ENCODE results near the gene OR2F2. TPM values are rescaled to one million over a fixed set of nuclear protein-coding genes. Genes with fewer than 3 reads are reported as not detected.

The OR2F2 gene, protein sequence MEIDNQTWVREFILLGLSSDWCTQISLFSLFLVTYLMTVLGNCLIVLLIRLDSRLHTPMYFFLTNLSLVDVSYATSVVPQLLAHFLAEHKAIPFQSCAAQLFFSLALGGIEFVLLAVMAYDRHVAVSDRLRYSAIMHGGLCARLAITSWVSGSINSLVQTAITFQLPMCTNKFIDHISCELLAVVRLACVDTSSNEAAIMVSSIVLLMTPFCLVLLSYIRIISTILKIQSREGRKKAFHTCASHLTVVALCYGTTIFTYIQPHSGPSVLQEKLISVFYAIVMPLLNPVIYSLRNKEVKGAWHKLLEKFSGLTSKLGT
- not detected in 2 replicates for total RNA-seq
- long read RNA-seq, result 0 reads

DNA sequence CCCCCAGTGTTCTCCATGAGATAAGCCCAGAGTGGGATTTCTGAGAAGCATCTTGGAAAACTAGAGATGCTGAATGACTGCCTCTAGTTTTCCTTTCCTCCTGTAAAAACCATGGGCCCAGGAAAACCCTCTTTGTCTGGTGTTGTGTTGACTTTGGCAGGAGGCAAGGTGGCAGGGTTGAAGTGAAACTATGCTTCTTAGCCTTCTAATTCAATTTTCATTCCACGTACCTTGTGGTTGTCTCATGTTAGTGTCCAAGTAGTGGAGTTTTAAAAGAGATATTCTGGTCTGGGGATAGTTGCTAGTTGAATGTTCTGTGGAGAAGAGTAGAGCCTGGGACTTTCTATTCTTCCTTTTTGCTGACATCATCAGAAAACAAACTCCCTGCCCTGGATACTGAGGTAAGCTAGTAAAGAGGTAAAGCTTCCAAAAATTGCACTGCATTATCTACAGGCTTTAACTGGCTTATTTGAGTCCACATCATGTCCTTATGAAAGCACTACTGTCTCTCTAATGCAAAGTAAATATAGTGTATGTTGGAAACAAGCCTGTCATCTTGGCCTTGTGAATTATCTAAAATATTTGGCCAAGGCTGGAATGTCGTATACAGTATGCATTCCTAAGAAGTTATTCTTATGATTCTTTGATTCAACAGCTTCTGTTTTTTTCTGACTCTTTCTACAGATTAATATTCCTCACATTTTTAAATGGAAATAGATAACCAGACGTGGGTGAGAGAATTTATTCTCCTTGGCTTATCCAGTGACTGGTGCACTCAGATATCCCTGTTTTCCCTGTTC lies at the start of gene OR2F2:
OR2F2 (plus strand) TSS at position 708 of the 800 bp plus-strand sequence; CDS start at position 708, 0 bp downstream.
- peak within 1 kb of the TSS; percentile 24 for H3K4me3 Mint-ChIP-seq (ENCODE audit: unreplicated experiment)
- peaks cover 3% of the 10 kb centered on the region for H3K27me3 Mint-ChIP-seq (ENCODE audit: unreplicated experiment)
- peaks cover 11% of the 10 kb centered on the region for H3K9me3 Mint-ChIP-seq (ENCODE audit: unreplicated experiment)
- H3K27ac Mint-ChIP-seq (ENCODE audit: unreplicated experiment), result peak within 1 kb of the TSS; percentile 89
- TF ChIP-seq, protein P1, sequence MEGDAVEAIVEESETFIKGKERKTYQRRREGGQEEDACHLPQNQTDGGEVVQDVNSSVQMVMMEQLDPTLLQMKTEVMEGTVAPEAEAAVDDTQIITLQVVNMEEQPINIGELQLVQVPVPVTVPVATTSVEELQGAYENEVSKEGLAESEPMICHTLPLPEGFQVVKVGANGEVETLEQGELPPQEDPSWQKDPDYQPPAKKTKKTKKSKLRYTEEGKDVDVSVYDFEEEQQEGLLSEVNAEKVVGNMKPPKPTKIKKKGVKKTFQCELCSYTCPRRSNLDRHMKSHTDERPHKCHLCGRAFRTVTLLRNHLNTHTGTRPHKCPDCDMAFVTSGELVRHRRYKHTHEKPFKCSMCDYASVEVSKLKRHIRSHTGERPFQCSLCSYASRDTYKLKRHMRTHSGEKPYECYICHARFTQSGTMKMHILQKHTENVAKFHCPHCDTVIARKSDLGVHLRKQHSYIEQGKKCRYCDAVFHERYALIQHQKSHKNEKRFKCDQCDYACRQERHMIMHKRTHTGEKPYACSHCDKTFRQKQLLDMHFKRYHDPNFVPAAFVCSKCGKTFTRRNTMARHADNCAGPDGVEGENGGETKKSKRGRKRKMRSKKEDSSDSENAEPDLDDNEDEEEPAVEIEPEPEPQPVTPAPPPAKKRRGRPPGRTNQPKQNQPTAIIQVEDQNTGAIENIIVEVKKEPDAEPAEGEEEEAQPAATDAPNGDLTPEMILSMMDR (IDR thresholded peaks at IDR 0.05), result no peak
- H3K36me3 Mint-ChIP-seq (ENCODE audit: unreplicated experiment), result no peaks in the 10 kb centered on the region
- peaks cover 36% of the 10 kb centered on the region for H3K4me1 Mint-ChIP-seq (ENCODE audit: unreplicated experiment)
- DNase-seq (ENCODE audit: extremely low spot score, unreplicated experiment), result no peak

DNA sequence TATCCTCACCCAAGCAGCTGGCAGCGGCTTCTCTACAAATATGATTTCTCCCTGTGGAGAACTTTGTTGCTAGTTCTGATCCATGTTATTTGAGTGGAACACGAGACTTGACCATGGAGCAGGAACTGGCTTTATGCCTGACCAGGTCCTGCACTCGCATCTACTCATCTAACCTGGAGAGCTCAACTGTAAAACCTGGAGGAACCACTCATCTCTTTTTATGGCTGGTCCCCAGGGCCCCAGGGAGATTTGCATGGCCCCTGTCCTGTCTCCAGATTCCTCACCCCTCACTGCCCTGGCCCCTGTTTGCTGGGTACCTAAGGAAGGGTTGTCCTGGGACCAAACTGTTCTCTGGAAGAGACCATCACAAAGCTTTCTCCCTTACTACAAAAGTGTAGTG lies 49.1 kb upstream of the OR2F2 start:
- no peak for DNase-seq (ENCODE audit: extremely low spot score, unreplicated experiment)
- Mint-ChIP-seq H3K27me3 (ENCODE audit: unreplicated experiment) (no peaks in the 10 kb centered on the region), H3K9me3 (ENCODE audit: unreplicated experiment) (peaks cover 18% of the 10 kb centered on the region), H3K27ac (ENCODE audit: unreplicated experiment) (no peak overlapping the region), H3K4me3 (ENCODE audit: unreplicated experiment) (peak overlapping the region; percentile 32), H3K4me1 (ENCODE audit: unreplicated experiment) (peaks cover 37% of the 10 kb centered on the region), H3K36me3 (ENCODE audit: unreplicated experiment) (peaks cover 17% of the 10 kb centered on the region)
- TF ChIP-seq, protein P1 (IDR thresholded peaks at IDR 0.05), result no peak

DNA sequence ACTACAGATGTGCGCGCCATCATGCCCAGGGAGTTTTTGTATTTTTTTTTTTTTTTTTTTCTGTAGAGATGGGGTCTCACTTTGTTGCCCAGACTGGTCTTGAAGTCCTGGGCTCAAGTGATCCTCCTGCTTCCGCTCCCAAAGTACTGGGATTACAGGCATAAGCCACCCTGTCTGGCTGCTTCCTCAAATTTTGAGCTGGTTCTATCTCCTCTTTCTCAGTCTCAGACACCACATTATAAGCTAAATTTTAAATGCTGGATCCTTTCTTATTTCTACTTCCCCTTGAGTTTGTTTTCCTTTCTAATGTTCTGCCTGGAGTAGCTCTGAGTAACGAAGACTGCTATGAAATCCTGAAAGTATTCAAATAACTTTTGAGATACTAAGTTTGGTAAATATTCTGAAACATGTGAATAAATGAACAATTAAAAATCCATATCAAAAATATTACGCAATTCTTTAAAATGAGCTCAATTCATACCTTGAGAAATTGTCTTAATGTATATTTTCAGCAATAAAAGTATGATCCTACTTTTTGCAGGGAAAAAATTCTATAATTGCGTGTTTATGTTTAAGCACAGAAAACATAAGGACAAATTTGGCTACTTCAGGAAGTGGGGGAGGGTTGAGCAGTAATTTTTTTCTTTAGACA lies 48.1 kb upstream of the OR2F2 start:
- H3K27ac Mint-ChIP-seq (ENCODE audit: unreplicated experiment), result no peak overlapping the region
- H3K4me3 Mint-ChIP-seq (ENCODE audit: unreplicated experiment), result no peak overlapping the region
- TF ChIP-seq, protein P1 (IDR thresholded peaks at IDR 0.05), result no peak
- H3K27me3 Mint-ChIP-seq (ENCODE audit: unreplicated experiment), result no peaks in the 10 kb centered on the region
- peaks cover 29% of the 10 kb centered on the region for H3K4me1 Mint-ChIP-seq (ENCODE audit: unreplicated experiment)
- H3K9me3 Mint-ChIP-seq (ENCODE audit: unreplicated experiment), result peaks cover 24% of the 10 kb centered on the region
- H3K36me3 Mint-ChIP-seq (ENCODE audit: unreplicated experiment), result peaks cover 24% of the 10 kb centered on the region
- no peak for DNase-seq (ENCODE audit: extremely low spot score, unreplicated experiment)

DNA sequence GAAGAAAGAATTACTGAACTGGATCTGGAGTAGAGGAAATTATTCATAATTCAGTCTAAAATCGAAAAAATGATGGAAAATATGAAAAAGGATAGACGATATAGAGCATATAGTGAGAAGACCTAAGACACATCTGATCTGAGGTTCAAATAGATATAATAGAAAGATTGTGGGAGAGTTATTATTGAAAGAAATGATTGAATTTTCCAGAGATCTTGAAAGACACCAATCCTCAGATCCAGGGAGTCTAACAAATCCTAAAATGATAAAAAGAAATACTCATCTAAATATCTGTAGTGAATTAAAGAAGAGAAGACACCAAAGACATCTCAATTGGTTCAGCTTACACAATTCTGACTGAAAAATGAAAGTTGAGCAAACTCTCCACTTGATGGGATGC lies 46.0 kb upstream of the OR2F2 start:
- H3K4me3 Mint-ChIP-seq (ENCODE audit: unreplicated experiment), result no peak overlapping the region
- H3K9me3 Mint-ChIP-seq (ENCODE audit: unreplicated experiment), result peaks cover 26% of the 10 kb centered on the region
- TF ChIP-seq, protein P1 (IDR thresholded peaks at IDR 0.05), result no peak
- DNase-seq (ENCODE audit: extremely low spot score, unreplicated experiment), result no peak
- peaks cover 29% of the 10 kb centered on the region for H3K36me3 Mint-ChIP-seq (ENCODE audit: unreplicated experiment)
- peaks cover 17% of the 10 kb centered on the region for H3K4me1 Mint-ChIP-seq (ENCODE audit: unreplicated experiment)
- H3K27ac Mint-ChIP-seq (ENCODE audit: unreplicated experiment), result no peak overlapping the region
- no peaks in the 10 kb centered on the region for H3K27me3 Mint-ChIP-seq (ENCODE audit: unreplicated experiment)
